K562 (cell line): ENCODE measurements around the gene CNPY2. TPM values are rescaled to one million over a fixed set of nuclear protein-coding genes. Genes with fewer than 3 reads are reported as not detected.

Experiments
- CBFA2T3 ChIP-seq: fragments of 450-650 bp; IDR thresholded peaks from 2 replicates; pipeline ENCODE4 v1.6.1; 2017
- EGR1 ChIP-seq: fragments of 450-650 bp; conservative IDR thresholded peaks from 2 replicates; pipeline ENCODE4 v1.6.1; 2017; ENCODE audit warnings: mild to moderate bottlenecking
- NR3C1 ChIP-seq: sonication (generic); formaldehyde crosslinking; IDR thresholded peaks from 2 replicates; pipeline ENCODE4 v1.8.1; 2022; ENCODE audit warnings: missing genetic modification reagents
- RREB1 ChIP-seq: fragments of 250-450 bp; sonication (Bioruptor Pico); IDR thresholded peaks from 2 replicates; pipeline ENCODE4 v1.4.0; 2020
- ZBTB40 ChIP-seq, 2 experiments: fragments of 450-650 bp in 1 of 2; sonication (generic) in 1 of 2; formaldehyde crosslinking in 1 of 2; IDR thresholded peaks; 2 replicates each; pipeline versions ENCODE4 v1.7.1 to v1.9.0; 2016 to 2022; ENCODE audit warnings: inconsistent platforms in 1 of 2, mild to moderate bottlenecking in 1 of 2, missing genetic modification reagents in 1 of 2
- ZFP91 ChIP-seq: sonication (generic); formaldehyde crosslinking; IDR thresholded peaks from 2 replicates; pipeline ENCODE4 v1.8.0; 2022; ENCODE audit warnings: mild to moderate bottlenecking, missing genetic modification reagents
- ZNF23 ChIP-seq: fragments of 250-450 bp; sonication (Bioruptor Pico); IDR thresholded peaks from 2 replicates; pipeline ENCODE4 v1.4.0; 2020; ENCODE audit warnings: mild to moderate bottlenecking
- ZNF324 ChIP-seq: fragments of 250-450 bp; sonication (Bioruptor Pico); IDR thresholded peaks from 2 replicates; pipeline ENCODE4 v1.4.0; 2020; ENCODE audit warnings: mild to moderate bottlenecking
- ZNF584 ChIP-seq: fragments of 200-800 bp; sonication (Bioruptor generic); IDR thresholded peaks from 2 replicates; pipeline ENCODE4 v1.6.1; 2016; ENCODE audit warnings: low read depth, mild to moderate bottlenecking, missing genetic modification characterization, missing compliant biosample characterization
- polyA plus RNA-seq, 8 experiments: library from polyadenylated mRNA; depleted of rRNA in 4 of 8; stranded (reverse) in 5 of 8; unstranded in 3 of 8; fragments of >200 nt; fragmentation: Nextera tagmentation in 2 of 8; fragmentation: Illumina TruSeq in 1 of 8; extraction: Ambion mirVana in 2 of 8; extraction: Trizol in 1 of 8; gene quantifications; 2 replicates each; pipeline versions ENCODE4 v1.2.1 to v1.2.3, GENCODE V29; 2011 to 2014; ENCODE audit warnings: inconsistent platforms in 1 of 8, missing spikeins in 1 of 8
- total RNA-seq, 7 experiments: library from RNA; depleted of rRNA in 6 of 7; stranded (reverse); fragments of >200 nt in 6 of 7; fragmentation: Illumina TruSeq in 2 of 7; extraction: Trizol in 2 of 7; gene quantifications; 2 replicates each; pipeline versions ENCODE4 v1.2.1 to v1.2.3, GENCODE V29; 2011 to 2021; ENCODE audit warnings: low replicate concordance in 1 of 7

CNPY2 gene
- total and polyA plus RNA-seq, 9 of the 15 experiments (the other 6 are each of a cell fraction or from before 2014, with no cell fraction given), result 33.8 to 190 (median 138) TPM

DNA sequence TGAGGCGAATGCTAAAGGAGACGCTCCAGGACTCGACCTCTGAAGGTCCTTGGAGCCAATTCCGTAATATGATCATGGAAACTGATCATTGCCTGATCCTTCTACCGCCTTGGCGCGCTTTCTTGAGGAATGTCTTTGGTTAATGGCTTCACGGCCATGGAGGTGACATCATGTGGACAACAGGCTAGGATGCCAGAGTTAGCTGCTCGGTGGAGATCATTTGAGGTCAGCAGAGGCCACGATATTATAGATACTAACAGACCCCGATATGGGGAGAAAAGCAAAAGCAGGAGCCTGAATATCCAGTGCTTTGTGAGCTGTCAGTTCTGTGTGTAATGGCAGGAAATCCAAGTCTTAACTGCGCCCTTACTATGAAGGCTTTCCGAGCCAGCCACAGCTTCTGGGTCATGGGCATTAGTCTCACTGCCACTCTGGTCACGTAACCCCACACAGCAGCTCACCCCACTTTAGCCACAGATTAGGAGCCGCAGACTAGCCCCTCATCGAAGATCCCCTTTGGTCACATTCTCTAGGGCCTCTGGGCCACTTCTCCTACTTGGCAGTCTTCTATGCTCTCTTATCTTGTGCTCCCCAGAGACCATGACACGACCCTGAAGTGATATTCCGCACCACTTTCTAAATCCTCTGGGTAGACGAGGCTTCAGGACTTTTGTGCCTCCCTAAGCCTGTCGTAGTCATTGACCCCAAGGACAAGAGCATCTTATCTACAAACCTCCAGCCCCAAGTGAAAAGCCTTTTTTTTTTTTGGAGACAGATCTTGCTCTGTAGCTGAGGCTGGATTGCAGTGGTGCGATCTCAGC is 14.9 kb downstream of the CNPY2 start (continued):
- TF ChIP-seq ZBTB40 (IDR thresholded peaks at IDR 0.05) (no peak), ZBTB40 (CRISPR knock-in tag; IDR thresholded peaks at IDR 0.05) (no peak), CBFA2T3 (peak; percentile 96), RREB1 (CRISPR knock-in tag) (no peak), ZFP91 (CRISPR knock-in tag) (no peak), NR3C1 (no peak), ZNF584 (CRISPR knock-in tag) (peak; percentile 31; the same call in 1 of the 2 replicates), ZNF23 (CRISPR knock-in tag) (0 out of 2 replicates have a peak, but pooled peaks have one; percentile 7), EGR1 (no peak), ZNF324 (no peak)
